ENCODE data around the gene RSKR.
"Not testable (repeated sequence)": the region's sequence is repeated elsewhere in the genome, so short reads cannot be mapped to it uniquely, and the experiment has no call there.

Gene RSKR

GRCh38 chr17:28576758-28577465 is 37.1 kb downstream of the RSKR start, which contains the start of gene ALDOC:
TSS of gene ALDOC (minus strand) at chr17:28576895. CDS start at chr17:28575532, 1,363 bp downstream.
- DNase-seq: peak; percentile 74

GRCh38 chr17:28576016-28576415 is 38.0 kb downstream of the RSKR start:
- DNase-seq: not testable (repeated sequence)

DNA sequence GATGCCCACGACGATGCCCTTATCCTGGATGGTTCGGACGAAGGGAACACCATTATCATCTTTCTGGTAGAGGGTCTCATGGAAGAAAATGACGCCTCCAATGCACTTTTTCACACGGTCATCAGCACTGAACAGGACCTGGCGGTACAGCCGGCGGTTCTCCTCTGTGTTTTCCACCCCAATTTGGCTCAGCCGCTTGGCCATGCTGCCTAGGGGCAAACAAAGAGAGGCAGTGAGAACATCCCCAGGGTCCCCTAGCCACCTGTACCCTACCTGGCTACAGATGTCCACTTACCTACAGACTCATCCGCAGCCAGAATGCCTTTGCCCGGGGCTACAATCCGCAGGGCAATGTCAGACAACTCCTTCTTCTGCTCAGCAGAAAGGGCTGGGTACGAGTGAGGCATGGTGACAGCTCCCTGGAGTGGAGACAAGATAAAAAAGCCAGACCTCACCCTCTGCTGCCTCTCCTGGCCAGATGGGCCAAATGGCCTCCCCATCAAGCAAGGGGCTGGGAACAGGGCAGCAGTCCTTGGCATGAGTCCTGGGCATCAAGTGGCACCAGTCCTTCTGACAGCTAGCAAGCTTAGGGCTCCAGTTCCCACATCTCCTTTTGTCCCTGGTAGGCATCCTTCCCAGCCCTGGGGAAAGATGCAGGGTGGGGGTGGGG is 38.7 kb downstream of the RSKR start:
- no peak for DNase-seq

DNA sequence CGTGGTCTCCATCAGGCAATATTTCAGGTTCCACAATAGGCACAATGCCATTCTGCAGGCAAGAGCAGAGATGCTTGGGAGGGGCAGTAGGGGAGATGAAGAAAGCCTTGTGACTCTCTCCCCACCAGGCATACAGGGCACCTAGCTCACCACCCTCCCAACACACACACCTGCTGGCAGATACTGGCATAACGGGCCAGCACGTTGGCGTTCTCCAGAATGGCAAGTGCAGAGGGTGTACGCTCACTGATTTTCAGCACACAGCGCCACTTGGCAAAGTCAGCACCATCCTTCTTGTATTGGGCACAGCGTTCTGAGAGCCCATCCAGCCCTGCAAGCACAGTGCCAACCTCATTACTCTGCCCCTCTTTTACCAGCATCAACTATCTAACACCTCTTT is 39.5 kb downstream of the RSKR start:
- DNase-seq: no peak

DNA sequence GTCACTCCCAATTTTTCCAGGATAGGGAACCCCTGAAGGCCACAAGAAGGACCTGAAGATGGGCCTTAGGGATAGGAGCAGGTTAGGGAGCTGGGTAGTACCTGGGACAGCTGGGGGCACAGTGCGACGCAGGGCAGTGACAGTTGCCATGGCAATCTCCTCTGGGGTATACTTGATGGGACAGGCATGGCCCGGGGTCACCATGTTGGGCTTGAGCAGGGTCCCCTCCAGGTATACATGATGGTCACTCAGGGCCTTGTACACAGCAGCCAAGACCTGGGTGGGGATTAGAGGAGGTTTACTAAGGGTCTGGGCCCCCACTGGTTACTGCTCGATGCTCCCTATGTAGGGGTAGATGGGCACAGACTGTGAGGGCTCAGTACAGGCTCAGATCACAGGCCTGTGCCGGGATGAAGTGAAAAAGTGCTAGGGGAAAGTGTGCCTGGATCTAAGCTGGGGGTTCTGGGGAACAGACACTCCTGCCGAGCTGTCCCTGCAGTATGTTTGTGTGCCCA is 40.0 kb downstream of the RSKR start:
- no peak for DNase-seq

DNA sequence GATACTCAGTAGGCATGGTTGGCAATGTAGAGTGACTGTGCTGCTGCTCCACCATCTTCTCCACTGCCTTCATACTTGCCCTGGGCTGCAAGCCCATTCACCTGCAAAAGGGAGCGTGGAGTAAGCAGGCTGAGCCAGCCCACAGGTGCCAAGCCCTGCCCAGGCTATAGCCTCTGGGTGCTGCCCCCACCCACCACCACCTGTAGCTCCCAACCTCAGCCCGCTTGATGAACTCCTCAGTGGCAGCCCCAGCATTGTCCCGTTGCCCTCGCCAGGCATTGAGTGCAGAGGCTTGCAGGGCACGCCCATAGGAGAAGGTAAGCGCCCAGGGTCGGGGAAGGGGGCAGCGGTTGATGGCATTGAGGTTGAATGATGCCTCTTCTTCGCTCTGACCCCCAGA is 40.5 kb downstream of the RSKR start:
- DNase-seq: no peak

- no peak for DNase-seq
Measured at GRCh38 chr17:28573040-28573380, 41.0 kb downstream of the RSKR start.

- no peak for DNase-seq
Measured at GRCh38 chr17:28572259-28573039, 41.5 kb downstream of the RSKR start.

GRCh38 chr17:28571361-28572122 is 42.4 kb downstream of the RSKR start, which contains the start of gene PIGS:
TSS of gene PIGS (minus strand) at chr17:28571524. CDS start at chr17:28571496, 28 bp downstream.
- peak; percentile 85 for DNase-seq

DNA sequence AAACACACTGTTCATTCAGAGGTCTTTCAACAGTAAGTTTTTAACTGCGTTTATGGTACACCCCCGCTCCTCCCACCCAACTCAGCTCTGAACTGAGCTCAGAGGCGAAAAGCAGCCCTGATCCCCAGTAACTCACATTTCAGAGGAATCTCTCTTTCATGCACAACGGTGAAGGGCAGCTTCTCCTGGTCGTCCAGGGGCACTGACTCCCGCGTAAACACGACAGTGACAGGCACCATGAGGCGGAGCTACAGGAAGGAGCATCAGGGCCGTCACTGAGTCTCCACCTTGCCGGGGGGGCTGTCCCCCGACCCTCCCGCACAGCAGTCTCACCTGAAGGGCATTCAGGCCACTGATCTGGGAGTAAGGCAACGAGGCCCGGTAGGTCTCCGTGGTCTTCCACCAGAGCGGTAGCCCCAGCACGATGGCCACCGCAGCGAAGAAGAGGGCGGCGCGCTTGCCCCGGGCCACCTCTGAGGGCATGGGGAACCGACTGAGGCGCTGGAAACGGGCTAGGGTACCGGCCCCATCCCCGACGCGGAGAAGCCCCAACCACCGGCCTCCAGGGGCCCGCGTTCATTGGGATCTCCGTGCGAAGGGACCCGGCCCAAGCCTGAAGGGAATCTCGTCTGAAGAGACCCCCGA is 43.1 kb downstream of the RSKR start:
- no peak for DNase-seq

DNA sequence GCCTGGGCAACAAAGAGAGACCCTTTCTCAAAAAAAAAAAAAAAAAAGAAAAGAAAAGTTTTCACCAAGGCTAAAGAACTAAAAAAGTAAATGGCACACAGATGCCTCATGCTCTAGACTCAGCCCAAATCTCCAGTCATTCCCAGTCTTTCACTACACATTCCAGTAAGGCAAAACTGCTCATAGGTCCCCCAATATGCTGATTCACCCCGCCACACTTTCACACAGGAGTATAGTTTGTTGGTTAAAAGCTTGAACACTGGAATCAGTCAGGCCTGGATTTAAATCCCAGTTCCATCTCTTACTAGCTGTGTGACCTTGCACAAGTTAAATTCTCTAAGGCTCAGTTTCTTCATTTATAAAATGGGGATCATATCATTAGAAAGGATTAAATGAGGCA is 44.5 kb downstream of the RSKR start:
- DNase-seq: no peak

- no peak for DNase-seq
Measured at GRCh38 chr17:28567604-28568003, 46.4 kb downstream of the RSKR start.

DNA sequence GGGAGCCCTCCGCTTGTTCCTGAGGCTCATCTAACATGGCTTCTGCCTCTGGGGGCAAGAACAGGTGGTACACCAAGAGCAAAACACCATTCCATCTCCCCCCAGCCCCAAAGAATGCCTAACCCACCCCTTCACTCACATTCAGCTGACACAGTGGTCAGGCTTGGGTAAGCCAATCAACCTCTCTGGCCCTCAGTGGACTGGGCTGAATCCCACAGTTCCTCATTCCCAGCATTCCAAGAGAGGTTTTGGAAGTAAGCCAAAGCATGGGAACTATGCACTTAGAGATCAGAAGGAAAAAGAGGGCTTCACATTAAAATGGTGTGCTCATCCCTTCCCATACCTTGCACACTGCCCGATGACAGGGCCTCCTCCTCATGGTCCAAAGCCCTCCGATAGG is 50.5 kb downstream of the RSKR start:
- no peak for DNase-seq

All from amniotic stem cell (primary cell).